Activated CD4-positive, CD25-positive, alpha-beta regulatory T cell treated with anti-CD3 and anti-CD28 coated beads, Interleukin-2, amount 50 U/mL, for 16 hours (primary cell): Measurements from ENCODE around the gene TSPAN13.
"Not testable (repeated sequence)": the region's sequence is repeated elsewhere in the genome, so short reads cannot be mapped to it uniquely, and the experiment has no call there.

ENCODE experiments used
- DNase-seq: peaks from one replicate; pipeline ENCODE4 v3.0.0-alpha.2; 2020; ENCODE audit warnings: low read depth, low spot score

The TSPAN13 gene

GRCh38 chr7:16740996-16741395 is 12.6 kb upstream of the TSPAN13 start:
- no peak for DNase-seq

GRCh38 chr7:16741676-16742075 is 11.9 kb upstream of the TSPAN13 start:
- DNase-seq: no peak

GRCh38 chr7:16742547-16742946 is 11.0 kb upstream of the TSPAN13 start:
- no peak for DNase-seq

GRCh38 chr7:16743236-16743635 is 10.3 kb upstream of the TSPAN13 start:
- DNase-seq: no peak

GRCh38 chr7:16744518-16745250 is 8.9 kb upstream of the TSPAN13 start:
- no peak for DNase-seq

- DNase-seq: no peak
Observed at GRCh38 chr7:16745645-16746044, 7.9 kb upstream of the TSPAN13 start.

- DNase-seq: no peak
Observed at GRCh38 chr7:16747102-16747501, 6.5 kb upstream of the TSPAN13 start.

GRCh38 chr7:16753932-16754855 is 639 bp downstream of the TSPAN13 start:
- DNase-seq: no peak

- DNase-seq: no peak
Observed at GRCh38 chr7:16754856-16755317, 1.3 kb downstream of the TSPAN13 start.

- DNase-seq: no peak
Observed at GRCh38 chr7:16755397-16755796, 1.8 kb downstream of the TSPAN13 start.

GRCh38 chr7:16758036-16758435 is 4.5 kb downstream of the TSPAN13 start:
- DNase-seq: no peak

GRCh38 chr7:16758631-16759611 is 5.4 kb downstream of the TSPAN13 start:
- no peak for DNase-seq

GRCh38 chr7:16759840-16760239 is 6.3 kb downstream of the TSPAN13 start:
- DNase-seq: no peak

GRCh38 chr7:16762177-16762576 is 8.6 kb downstream of the TSPAN13 start:
- no peak for DNase-seq

GRCh38 chr7:16764942-16765341 is 11.4 kb downstream of the TSPAN13 start:
- DNase-seq: no peak

- no peak for DNase-seq
Observed at GRCh38 chr7:16765436-16765859, 11.9 kb downstream of the TSPAN13 start.

GRCh38 chr7:16769994-16770393 is 16.4 kb downstream of the TSPAN13 start:
- DNase-seq: not testable (repeated sequence)

GRCh38 chr7:16770657-16771329 is 17.2 kb downstream of the TSPAN13 start:
- DNase-seq: no peak

- no peak for DNase-seq
Observed at GRCh38 chr7:16773326-16773725, 19.8 kb downstream of the TSPAN13 start.

- no peak for DNase-seq
Observed at GRCh38 chr7:16773884-16774283, 20.3 kb downstream of the TSPAN13 start.

- no peak for DNase-seq
Observed at GRCh38 chr7:16774294-16774693, 20.7 kb downstream of the TSPAN13 start.
